GM06990 (cell line): ENCODE results near the gene DDX11.
"Not testable (repeated sequence)": the region's sequence is repeated elsewhere in the genome, so short reads cannot be mapped to it uniquely, and the experiment has no call there.

Experiments used
- DNase-seq: peaks from one replicate; pipeline ENCODE4 v3.0.0-alpha.2; 2011; ENCODE audit not compliant: insufficient read length; ENCODE audit errors: extremely low read depth
- H3K27me3 ChIP-seq: replicated peaks from 2 replicates; pipeline ENCODE4 v1.6.0; 2011; ENCODE audit warnings: low read length; ENCODE audit not compliant: control insufficient read depth, insufficient read depth
- H3K36me3 ChIP-seq: 2 replicates; pipeline ENCODE4 v1.5.1; 2011; ENCODE audit warnings: low read length; ENCODE audit not compliant: control insufficient read depth, insufficient read depth
- H3K4me3 ChIP-seq: replicated peaks from 2 replicates; pipeline ENCODE4 v1.5.1; 2011; ENCODE audit warnings: low read depth, mild to moderate bottlenecking, control low read depth, low read length
- TF ChIP-seq, protein P1 (sequence below): IDR thresholded peaks from 2 replicates; pipeline ENCODE4 v1.5.1; 2011; ENCODE audit warnings: low read length, control low read depth, mild to moderate bottlenecking, inconsistent platforms; ENCODE audit not compliant: insufficient read depth, poor library complexity, severe bottlenecking

Gene DDX11

DNA sequence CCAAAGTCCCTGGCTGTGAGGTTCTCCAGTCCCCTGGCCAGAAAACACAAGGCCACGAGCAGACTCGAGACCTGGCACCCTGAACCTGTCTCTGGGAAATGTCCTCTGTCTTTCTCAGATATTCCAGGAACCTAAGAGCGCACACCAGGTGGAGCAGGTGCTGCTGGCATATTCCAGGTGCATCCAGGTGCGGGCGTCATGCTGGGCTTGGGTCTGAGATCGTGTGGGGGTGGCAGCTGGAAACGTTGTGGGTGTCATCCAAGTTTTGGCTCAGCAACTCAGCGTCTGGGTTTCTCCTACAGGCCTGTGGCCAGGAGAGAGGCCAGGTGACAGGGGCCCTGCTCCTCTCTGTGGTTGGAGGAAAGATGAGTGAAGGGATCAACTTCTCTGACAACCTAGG, 28.5 kb downstream of the DDX11 start:
- DNase-seq, H3K4me3 ChIP-seq, H3K27me3 ChIP-seq, H3K36me3 ChIP-seq: not testable (repeated sequence)

DNA sequence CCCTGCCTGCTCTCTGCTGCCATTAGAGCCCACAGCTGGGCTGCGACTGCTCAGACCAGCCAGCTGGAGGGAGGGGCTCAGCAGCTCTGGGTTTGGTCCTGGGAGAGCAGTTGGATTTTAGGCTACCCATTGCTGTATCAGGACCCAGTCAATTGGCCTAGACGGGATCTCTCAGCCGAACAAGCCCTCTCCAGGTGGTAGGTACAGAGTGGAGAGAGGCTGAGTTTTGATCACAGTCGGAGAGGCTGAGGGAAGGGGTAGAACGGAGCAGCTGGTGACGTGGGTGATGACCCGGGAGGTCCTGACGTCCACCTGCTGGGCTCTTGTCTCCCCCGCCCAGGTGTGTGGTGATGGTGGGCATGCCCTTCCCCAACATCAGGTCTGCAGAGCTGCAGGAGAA, 28.9 kb downstream of the DDX11 start:
- not testable (repeated sequence) for H3K27me3 ChIP-seq, H3K4me3 ChIP-seq, H3K36me3 ChIP-seq, DNase-seq

DNA sequence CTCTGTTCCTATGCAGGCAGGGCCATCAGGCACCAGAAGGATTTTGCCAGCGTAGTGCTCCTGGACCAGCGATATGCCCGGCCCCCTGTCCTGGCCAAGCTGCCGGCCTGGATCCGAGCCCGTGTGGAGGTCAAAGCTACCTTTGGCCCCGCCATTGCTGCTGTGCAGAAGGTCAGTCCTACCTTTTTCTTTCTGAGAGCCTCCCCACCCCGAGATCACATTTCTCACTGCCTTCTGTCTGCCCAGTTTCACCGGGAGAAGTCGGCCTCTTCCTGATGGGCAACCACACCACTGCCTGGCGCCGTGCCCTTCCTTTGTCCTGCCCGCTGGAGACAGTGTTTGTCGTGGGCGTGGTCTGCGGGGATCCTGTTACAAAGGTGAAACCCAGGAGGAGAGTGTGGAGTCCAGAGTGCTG, 29.9 kb downstream of the DDX11 start:
- not testable (repeated sequence) for H3K27me3 ChIP-seq, H3K36me3 ChIP-seq, DNase-seq, H3K4me3 ChIP-seq

DNA sequence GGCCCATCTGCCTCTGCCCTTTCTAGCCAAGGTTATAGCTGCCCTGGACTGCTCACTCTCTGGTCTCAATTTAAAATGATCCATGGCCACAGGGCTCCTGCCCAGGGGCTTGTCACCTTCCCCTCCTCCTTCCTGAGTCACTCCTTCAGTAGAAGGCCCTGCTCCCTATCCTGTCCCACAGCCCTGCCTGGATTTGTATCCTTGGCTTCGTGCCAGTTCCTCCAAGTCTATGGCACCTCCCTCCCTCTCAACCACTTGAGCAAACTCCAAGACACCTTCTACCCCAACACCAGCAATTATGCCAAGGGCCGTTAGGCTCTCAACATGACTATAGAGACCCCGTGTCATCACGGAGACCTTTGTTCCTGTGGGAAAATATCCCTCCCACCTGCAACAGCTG, 30.6 kb downstream of the DDX11 start:
- H3K36me3 ChIP-seq, H3K27me3 ChIP-seq, H3K4me3 ChIP-seq, DNase-seq: not testable (repeated sequence)

DNA sequence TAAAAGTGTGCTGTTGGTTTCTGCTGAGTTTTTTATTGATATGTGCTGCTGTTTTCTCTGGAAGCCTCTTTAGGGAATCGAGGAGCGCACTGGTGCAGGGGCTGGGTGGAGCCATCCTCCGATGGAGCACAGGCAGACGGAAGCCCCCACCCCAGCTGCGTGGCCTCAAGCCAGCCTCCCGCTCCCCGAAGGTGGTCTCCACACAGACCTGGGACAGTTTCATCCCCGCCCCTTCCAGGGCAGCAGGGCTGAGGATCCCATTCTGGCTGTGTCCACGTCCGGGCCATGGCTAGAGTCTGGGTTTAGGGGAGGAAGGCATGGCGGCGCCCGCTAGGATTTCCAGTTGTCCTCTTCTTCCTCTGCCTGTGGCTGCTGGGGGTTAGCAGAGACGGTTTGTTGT, 31.1 kb downstream of the DDX11 start:
- H3K36me3 ChIP-seq, DNase-seq, H3K27me3 ChIP-seq, H3K4me3 ChIP-seq: not testable (repeated sequence)

DNA sequence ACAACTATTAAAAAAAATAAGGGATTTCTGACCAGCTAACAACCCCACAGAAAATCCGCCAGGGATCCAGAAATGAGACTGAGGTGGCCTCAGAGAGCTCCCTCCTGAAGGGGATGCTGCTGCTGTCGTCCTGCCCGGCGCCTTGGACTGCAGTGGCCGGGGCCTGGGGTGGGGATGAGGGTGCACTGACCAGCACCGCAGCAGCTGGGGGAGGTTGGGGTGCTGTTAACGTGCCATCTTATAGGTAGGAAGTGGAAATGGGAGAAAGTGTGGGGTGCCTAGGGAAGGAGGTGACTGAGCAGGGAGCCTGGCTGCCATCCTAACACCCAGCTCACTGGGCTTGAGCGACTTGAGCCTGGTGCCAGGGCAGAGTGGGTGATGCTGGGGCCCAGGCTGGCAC, 32.0 kb downstream of the DDX11 start:
- H3K4me3 ChIP-seq: no peak overlapping the region
- no peaks in the 10 kb centered on the region; the same call in none of the 2 replicates for H3K36me3 ChIP-seq
- no peak for DNase-seq
- TF ChIP-seq, protein P1, sequence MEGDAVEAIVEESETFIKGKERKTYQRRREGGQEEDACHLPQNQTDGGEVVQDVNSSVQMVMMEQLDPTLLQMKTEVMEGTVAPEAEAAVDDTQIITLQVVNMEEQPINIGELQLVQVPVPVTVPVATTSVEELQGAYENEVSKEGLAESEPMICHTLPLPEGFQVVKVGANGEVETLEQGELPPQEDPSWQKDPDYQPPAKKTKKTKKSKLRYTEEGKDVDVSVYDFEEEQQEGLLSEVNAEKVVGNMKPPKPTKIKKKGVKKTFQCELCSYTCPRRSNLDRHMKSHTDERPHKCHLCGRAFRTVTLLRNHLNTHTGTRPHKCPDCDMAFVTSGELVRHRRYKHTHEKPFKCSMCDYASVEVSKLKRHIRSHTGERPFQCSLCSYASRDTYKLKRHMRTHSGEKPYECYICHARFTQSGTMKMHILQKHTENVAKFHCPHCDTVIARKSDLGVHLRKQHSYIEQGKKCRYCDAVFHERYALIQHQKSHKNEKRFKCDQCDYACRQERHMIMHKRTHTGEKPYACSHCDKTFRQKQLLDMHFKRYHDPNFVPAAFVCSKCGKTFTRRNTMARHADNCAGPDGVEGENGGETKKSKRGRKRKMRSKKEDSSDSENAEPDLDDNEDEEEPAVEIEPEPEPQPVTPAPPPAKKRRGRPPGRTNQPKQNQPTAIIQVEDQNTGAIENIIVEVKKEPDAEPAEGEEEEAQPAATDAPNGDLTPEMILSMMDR: no peak
- no peaks in the 10 kb centered on the region for H3K27me3 ChIP-seq

DNA sequence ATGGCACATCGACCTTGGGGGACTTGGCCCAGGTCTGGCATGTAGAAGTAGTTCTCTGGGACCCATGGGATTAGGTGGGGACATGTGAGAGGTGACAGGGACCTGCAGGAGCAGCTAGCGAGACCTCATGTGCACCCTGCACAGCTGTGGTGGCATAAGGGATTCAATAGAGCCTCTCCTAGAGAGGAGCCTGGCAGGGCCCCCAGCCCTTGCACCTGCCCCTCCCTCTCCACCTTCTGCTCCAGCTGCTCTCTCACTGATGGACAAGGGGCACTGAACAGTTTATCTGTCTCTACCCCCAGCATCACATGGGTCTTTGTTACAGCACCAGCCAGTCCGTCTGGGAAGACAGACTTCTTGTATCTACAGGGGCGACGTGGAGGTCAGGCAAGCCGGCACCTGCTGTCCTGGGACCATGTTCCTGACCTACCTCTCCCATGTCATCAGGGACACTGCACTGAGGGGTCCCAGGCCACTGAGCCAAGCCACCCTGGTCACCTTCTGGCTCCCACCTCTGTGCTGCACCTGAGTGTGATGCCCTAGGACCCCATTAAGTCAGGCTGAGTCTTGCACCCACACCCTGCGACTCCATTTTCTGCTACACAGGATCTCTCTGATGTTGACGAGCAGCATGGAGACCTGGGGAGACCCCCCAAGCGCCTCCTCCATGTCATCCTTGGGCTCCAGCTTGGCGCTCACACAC, 32.6 kb downstream of the DDX11 start:
- Histone ChIP-seq H3K4me3 (no peak overlapping the region), H3K36me3 (no peaks in the 10 kb centered on the region; the same call in 1 of the 2 replicates), H3K27me3 (no peaks in the 10 kb centered on the region)
- no peak for DNase-seq
- TF ChIP-seq, protein P1: no peak

DNA sequence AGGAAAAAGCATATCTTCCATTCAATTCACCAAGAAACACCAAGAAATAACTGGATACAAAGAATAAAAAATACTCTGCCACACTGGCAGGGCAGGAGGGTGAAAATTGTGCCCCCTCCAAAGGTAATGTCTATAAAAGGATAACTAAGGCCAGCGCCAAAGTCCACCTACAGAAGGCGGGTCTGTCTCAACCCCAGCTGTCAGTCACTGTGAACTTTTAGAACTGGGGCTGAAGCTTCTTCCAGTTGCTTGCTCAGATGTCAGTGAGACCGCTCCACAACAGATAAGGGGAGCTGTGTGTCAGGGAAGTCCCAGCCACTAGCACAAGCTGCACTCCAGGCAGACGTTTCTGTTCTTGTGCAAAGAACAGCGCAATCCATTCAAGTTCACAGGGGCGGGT, 36.1 kb downstream of the DDX11 start:
- not testable (repeated sequence) for H3K36me3 ChIP-seq, H3K27me3 ChIP-seq, H3K4me3 ChIP-seq, DNase-seq

DNA sequence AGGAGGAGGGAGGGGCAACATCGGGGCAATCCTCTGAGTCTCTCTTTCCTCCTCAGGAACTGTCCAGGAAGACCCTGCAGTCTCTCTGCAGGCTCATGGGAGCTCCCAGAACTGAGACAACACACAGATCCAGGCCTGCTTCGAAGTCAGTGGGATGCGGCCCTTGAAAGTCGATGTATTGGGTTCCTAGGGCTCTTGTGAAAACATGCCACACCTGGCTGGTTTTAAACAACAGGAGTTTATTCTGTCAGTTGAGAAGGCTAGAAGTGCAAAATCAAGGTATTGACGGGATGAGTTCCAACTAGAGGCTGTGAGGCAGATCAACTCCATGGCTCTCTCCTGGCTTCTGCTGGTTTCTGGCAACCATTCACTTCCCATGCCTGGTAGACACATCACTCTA, 36.6 kb downstream of the DDX11 start:
- H3K27me3 ChIP-seq, DNase-seq, H3K36me3 ChIP-seq, H3K4me3 ChIP-seq: not testable (repeated sequence)

DNA sequence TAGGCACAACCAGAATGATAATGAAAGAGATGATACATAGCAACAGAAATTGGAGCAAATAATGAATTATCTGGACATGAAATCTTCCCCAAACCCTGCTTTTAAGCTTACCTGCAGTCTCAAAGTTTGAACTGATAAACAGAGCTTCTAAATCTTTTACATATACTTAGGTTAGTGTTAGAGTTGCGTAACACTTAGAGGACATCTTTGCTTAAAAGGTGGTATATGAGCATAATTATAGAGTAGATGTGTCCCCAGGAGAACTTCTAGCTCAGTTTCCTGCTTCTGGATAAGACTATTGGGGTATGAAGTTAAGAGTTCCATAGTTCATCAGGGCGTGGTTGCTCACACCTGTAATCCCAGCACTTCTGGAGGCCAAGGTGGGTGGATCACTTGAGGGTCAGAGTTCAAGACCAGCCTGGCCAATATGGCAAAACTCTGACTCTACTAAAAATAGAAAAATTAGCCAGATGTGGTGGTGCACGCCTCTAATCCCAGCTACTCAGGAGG, 41.5 kb downstream of the DDX11 start:
- DNase-seq: not testable (repeated sequence)

DNA sequence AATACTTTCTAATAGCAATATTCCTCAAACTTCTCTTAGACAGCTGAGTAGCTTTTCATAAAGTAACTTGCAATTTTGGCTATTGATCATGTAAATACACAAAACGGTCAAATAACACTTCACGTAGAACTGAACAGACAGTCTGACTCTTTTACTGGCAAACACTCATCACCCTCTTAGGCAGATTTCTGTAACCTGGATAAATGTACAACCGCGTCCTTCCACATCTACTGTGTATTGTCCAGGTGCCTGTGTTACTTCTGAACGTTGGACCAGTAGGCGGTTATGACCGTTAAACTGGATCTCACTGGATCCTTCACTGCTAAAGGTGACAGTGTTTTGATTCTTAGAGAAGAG, 43.2 kb downstream of the DDX11 start:
- not testable (repeated sequence) for DNase-seq, H3K36me3 ChIP-seq, H3K4me3 ChIP-seq, H3K27me3 ChIP-seq

More for the DNA sequence above, 41.5 kb downstream of the DDX11 start:
- not testable (repeated sequence) for H3K4me3 ChIP-seq, H3K36me3 ChIP-seq, H3K27me3 ChIP-seq
